Measurements from ENCODE around the gene OR11H12.
"Not testable (repeated sequence)": the region's sequence is repeated elsewhere in the genome, so short reads cannot be mapped to it uniquely, and the experiment has no call there.

The OR11H12 gene

GRCh38 chr14:18600817-18601216 lies at the start of gene OR11H12:
Gene OR11H12 (plus strand): TSS chr14:18601117. CDS start chr14:18601117, 0 bp downstream.
- not testable (repeated sequence) for DNase-seq

GRCh38 chr14:18582908-18583307 lies 18.0 kb upstream of the OR11H12 start:
- not testable (repeated sequence) for DNase-seq

- DNase-seq: not testable (repeated sequence)
Observed at GRCh38 chr14:18626610-18627213, 25.8 kb downstream of the OR11H12 start.

GRCh38 chr14:18636066-18636465 lies 35.1 kb downstream of the OR11H12 start:
- DNase-seq: not testable (repeated sequence)

- DNase-seq: not testable (repeated sequence)
Observed at GRCh38 chr14:18638032-18638431, 37.1 kb downstream of the OR11H12 start.

- not testable (repeated sequence) for DNase-seq
Observed at GRCh38 chr14:18638785-18639184, 37.9 kb downstream of the OR11H12 start.

GRCh38 chr14:18646075-18646730 lies 45.3 kb downstream of the OR11H12 start:
- DNase-seq: not testable (repeated sequence)

Data from HCEC 1CT (cell line).